WI38 (cell line): ENCODE results near the gene BCL11B.

Experiments
- H3K4me3 ChIP-seq: 2 replicates; pipeline ENCODE4 v1.5.1; 2011; ENCODE audit warnings: low read depth, mild to moderate bottlenecking, control low read depth, low read length
- CTCF ChIP-seq: IDR thresholded peaks from 2 replicates; pipeline ENCODE4 v1.5.1; 2012; ENCODE audit warnings: low read depth, mild to moderate bottlenecking, control low read depth, low read length

Gene BCL11B

GRCh38 chr14:99309220-99309766 is 37.3 kb upstream of the BCL11B start:
- H3K4me3 ChIP-seq: no peak overlapping the region
- TF ChIP-seq CTCF: no peak

GRCh38 chr14:99304208-99304607 is 32.2 kb upstream of the BCL11B start:
- TF ChIP-seq CTCF: no peak
- H3K4me3 ChIP-seq: no peak overlapping the region

- H3K4me3 ChIP-seq: no peak overlapping the region
These were observed 28.2 kb upstream of the BCL11B start for GRCh38 chr14:99300190-99300589.

GRCh38 chr14:99296517-99296916 is 24.5 kb upstream of the BCL11B start:
- TF ChIP-seq CTCF: no peak
- no peak overlapping the region for H3K4me3 ChIP-seq

More at GRCh38 chr14:99300190-99300589, 28.2 kb upstream of the BCL11B start:
- no peak for TF ChIP-seq CTCF

GRCh38 chr14:99289394-99290189 is 17.6 kb upstream of the BCL11B start:
- TF ChIP-seq CTCF: no peak
- H3K4me3 ChIP-seq: no peak overlapping the region

GRCh38 chr14:99288948-99289347 is 17.0 kb upstream of the BCL11B start:
- H3K4me3 ChIP-seq: no peak overlapping the region
- TF ChIP-seq CTCF: no peak

- H3K4me3 ChIP-seq: no peak overlapping the region
- no peak for TF ChIP-seq CTCF
These were observed 15.4 kb upstream of the BCL11B start for GRCh38 chr14:99287269-99287942.
